ENCODE measurements around the gene CFAP74. TPM values are rescaled to one million over a fixed set of nuclear protein-coding genes. Genes with fewer than 3 reads are reported as not detected.

CFAP74 gene
- total RNA-seq, 1 experiment from 2014 or later = not detected

DNA sequence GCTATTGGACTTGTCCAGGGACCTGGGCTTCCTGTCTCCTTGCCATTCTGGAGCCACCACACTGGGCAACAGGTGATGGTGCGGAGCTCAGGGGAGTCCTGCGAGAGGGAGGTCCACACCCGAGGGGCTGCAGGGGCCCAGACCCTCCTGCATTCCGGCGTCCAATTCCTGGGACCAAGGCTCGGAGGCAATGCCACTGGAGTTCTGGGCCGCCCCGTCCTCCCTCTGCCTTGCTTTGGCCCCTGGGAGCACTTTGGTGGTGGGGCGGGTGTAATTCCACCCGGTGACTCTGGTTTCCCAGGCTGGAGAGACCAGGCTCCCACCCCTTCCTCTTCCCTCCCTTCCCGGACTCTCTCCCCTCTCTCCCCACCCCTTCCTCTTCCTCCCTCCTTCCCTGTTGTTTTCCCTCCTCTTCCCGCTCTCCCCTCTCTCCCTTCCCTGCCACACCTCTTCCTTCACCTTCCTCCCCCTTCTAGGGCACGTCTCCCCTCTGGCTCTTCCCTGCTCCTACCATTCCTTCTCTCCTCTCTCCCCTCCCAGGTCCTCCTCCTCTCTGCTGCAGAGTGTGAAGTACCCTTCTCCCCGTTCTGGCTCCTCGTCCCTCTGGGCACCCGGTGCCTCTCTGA lies 48.6 kb upstream of the CFAP74 start:
- H3K36me3 Mint-ChIP-seq (ENCODE audit: insufficient read depth, unreplicated experiment) = peaks cover 19% of the 10 kb centered on the region
- peak overlapping the region; percentile 88 for H3K4me3 ChIP-seq (ENCODE audit: low read depth, low read length)
- no TSS peak for BruUV-seq (replicated peaks)
- no peaks in the 10 kb centered on the region for H3K27me3 Mint-ChIP-seq (ENCODE audit: insufficient read depth, unreplicated experiment)
- no peak overlapping the region for H3K27ac Mint-ChIP-seq (ENCODE audit: unreplicated experiment)
- H3K36me3 ChIP-seq (ENCODE audit: control insufficient read depth, insufficient read depth, low read length) = no peaks in the 10 kb centered on the region
- no peaks in the 10 kb centered on the region for H3K9me3 ChIP-seq
- no peak for TF ChIP-seq CTCF (IDR thresholded peaks at IDR 0.05; ENCODE audit: insufficient read depth in 1 of 2, low read depth in 1 of 2, low read length in 1 of 2, severe bottlenecking in 1 of 2, unreplicated experiment in 1 of 2)
- no peaks in the 10 kb centered on the region for H3K27me3 ChIP-seq (replicated peaks; ENCODE audit: control insufficient read depth, insufficient read depth, low read length)
- H3K4me1 ChIP-seq = peaks cover 19% of the 10 kb centered on the region
- intact Hi-C loops (cut with micrococcal nuclease; ENCODE audit: unreplicated experiment) = no loop called here
- ChIA-PET POLR2A (no interaction called here), CTCF (no interaction called here)
- DNase-seq = no peak
- peak overlapping the region; percentile 67 for H3K4me3 Mint-ChIP-seq (ENCODE audit: unreplicated experiment)
- no peaks in the 10 kb centered on the region for H3K9me3 Mint-ChIP-seq (ENCODE audit: unreplicated experiment)
- H3K4me1 Mint-ChIP-seq (ENCODE audit: low read depth, unreplicated experiment) = peaks cover 21% of the 10 kb centered on the region

DNA sequence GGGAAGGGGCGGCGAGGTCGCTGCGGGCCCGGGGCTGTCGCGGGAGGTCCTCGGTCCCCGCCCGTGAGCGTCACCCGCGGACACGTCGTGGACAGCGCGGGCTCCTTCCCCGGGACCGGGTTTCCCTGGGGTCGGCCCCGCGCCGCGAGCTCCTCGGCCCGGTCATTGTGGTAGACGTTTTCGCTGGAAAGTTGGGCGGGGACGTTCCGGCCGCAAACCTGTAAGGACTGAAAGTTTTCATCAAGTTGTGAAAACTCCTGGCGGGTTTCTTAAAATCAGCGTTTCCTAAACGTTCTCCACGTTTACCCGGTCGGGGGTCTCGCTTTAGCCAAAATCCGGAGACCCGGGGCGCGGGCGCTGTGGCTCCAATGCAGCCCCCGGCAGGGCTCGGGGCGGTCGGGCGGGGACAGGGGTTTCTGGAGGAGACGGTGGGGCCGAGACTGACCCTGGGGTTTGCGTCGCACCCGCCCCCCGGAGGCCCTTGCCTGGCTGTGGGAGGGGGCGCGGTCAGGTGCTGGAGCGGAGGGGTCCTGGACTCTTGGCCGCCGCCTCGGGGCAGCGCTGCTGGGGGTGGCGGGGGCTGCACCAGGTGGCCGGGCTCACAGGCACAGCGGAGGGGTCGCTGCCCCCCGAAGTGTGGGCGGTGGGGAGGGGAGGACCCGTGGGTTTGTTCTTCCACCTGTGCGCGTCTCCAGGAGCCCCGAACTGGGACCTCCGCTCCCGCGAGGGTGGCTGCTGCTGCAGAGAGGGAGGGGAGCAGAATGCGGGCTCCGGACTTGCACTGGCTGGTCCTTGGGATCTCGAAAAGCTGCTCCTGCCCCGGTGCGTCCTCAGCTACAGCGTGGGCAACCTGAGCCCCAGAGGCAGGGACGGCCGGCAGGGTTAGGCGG lies 47.5 kb upstream of the CFAP74 start:
- peak overlapping the region; percentile 67 for H3K4me3 Mint-ChIP-seq (ENCODE audit: unreplicated experiment)
- no peaks in the 10 kb centered on the region for H3K9me3 Mint-ChIP-seq (ENCODE audit: unreplicated experiment)
- peak in 1 of 2 experiments; percentile 14 for DNase-seq
- ChIA-PET CTCF (no interaction called here), POLR2A (interaction anchor here (0.6 kb wide), 1 partner anchor 85 kb away, joined by 4 read pairs; no protein-coding TSS in a partner anchor)
- peak overlapping the region; percentile 88 for H3K4me3 ChIP-seq (ENCODE audit: low read depth, low read length)
- no peaks in the 10 kb centered on the region for H3K36me3 ChIP-seq (ENCODE audit: control insufficient read depth, insufficient read depth, low read length)
- intact Hi-C loops (cut with micrococcal nuclease; ENCODE audit: unreplicated experiment) = no loop called here
- peaks cover 21% of the 10 kb centered on the region for H3K4me1 Mint-ChIP-seq (ENCODE audit: low read depth, unreplicated experiment)
- peaks cover 19% of the 10 kb centered on the region for H3K36me3 Mint-ChIP-seq (ENCODE audit: insufficient read depth, unreplicated experiment)
- BruUV-seq (replicated peaks) = no TSS peak
- H3K9me3 ChIP-seq = no peaks in the 10 kb centered on the region
- no peaks in the 10 kb centered on the region for H3K27me3 ChIP-seq (replicated peaks; ENCODE audit: control insufficient read depth, insufficient read depth, low read length)
- H3K27ac Mint-ChIP-seq (ENCODE audit: unreplicated experiment) = no peak overlapping the region
- TF ChIP-seq CTCF (IDR thresholded peaks at IDR 0.05; ENCODE audit: insufficient read depth in 1 of 2, low read depth in 1 of 2, low read length in 1 of 2, severe bottlenecking in 1 of 2, unreplicated experiment in 1 of 2) = no peak
- H3K27me3 Mint-ChIP-seq (ENCODE audit: insufficient read depth, unreplicated experiment) = no peaks in the 10 kb centered on the region
- H3K4me1 ChIP-seq = peaks cover 24% of the 10 kb centered on the region

- Mint-ChIP-seq H3K27ac (ENCODE audit: unreplicated experiment) (no peak overlapping the region), H3K36me3 (ENCODE audit: insufficient read depth, unreplicated experiment) (peaks cover 19% of the 10 kb centered on the region), H3K4me3 (ENCODE audit: unreplicated experiment) (peak overlapping the region; percentile 67), H3K27me3 (ENCODE audit: insufficient read depth, unreplicated experiment) (no peaks in the 10 kb centered on the region), H3K9me3 (ENCODE audit: unreplicated experiment) (no peaks in the 10 kb centered on the region), H3K4me1 (ENCODE audit: low read depth, unreplicated experiment) (peaks cover 21% of the 10 kb centered on the region)
- H3K36me3 ChIP-seq (ENCODE audit: control insufficient read depth, insufficient read depth, low read length) = no peaks in the 10 kb centered on the region
- H3K9me3 ChIP-seq = no peaks in the 10 kb centered on the region
- intact Hi-C loops (cut with micrococcal nuclease; ENCODE audit: unreplicated experiment) = no loop called here
- CTCF ChIA-PET = interaction anchor here (1.1 kb wide), 1 partner anchor 124 kb away, joined by 4 read pairs; no protein-coding TSS in a partner anchor
- peaks cover 25% of the 10 kb centered on the region for H3K4me1 ChIP-seq
- BruUV-seq (replicated peaks) = no TSS peak
- no peak for DNase-seq
- no peaks in the 10 kb centered on the region for H3K27me3 ChIP-seq (replicated peaks; ENCODE audit: control insufficient read depth, insufficient read depth, low read length)
- TF ChIP-seq CTCF (IDR thresholded peaks at IDR 0.05; ENCODE audit: insufficient read depth in 1 of 2, low read depth in 1 of 2, low read length in 1 of 2, severe bottlenecking in 1 of 2, unreplicated experiment in 1 of 2) = no peak
- POLR2A ChIA-PET = interaction anchor here (0.6 kb wide), 1 partner anchor 85 kb away, joined by 4 read pairs; no protein-coding TSS in a partner anchor
- H3K4me3 ChIP-seq (ENCODE audit: low read depth, low read length) = peak overlapping the region; percentile 88
Measured at GRCh38 chr1:2050461-2050792, 46.8 kb upstream of the CFAP74 start.

All from Caco-2 (cell line).